ENCODE results near the gene MROH9.

MROH9 gene

GRCh38 chr1:170967042-170967910 is 31.9 kb downstream of the MROH9 start:
- peak in 2 of 6 experiments; percentile 1 to 40 for DNase-seq

GRCh38 chr1:170970256-170970655 is 34.9 kb downstream of the MROH9 start:
- no peak for DNase-seq

- no peak for DNase-seq
Observed at GRCh38 chr1:170978371-170978910, 43.1 kb downstream of the MROH9 start.

- no peak for DNase-seq
Observed at GRCh38 chr1:170985406-170985805, 50.1 kb downstream of the MROH9 start.

GRCh38 chr1:170986901-170987300 is 51.6 kb downstream of the MROH9 start:
- DNase-seq, result no peak

GRCh38 chr1:170987424-170987823 is 52.1 kb downstream of the MROH9 start:
- DNase-seq, result no peak

GRCh38 chr1:170993151-170993550 is 57.8 kb downstream of the MROH9 start:
- no peak for DNase-seq

GRCh38 chr1:170993717-170994116 is 58.4 kb downstream of the MROH9 start:
- DNase-seq, result no peak

- DNase-seq, result no peak
Observed at GRCh38 chr1:171014880-171015279, 79.5 kb downstream of the MROH9 start.

- no peak for DNase-seq
Observed at GRCh38 chr1:171017426-171017825, 82.1 kb downstream of the MROH9 start.

- no peak for DNase-seq
Observed at GRCh38 chr1:171019971-171020370, 84.6 kb downstream of the MROH9 start.

GRCh38 chr1:171032822-171033702 is 97.7 kb downstream of the MROH9 start:
- no peak for DNase-seq

- no peak for DNase-seq
Observed at GRCh38 chr1:171037626-171038025, 102.3 kb downstream of the MROH9 start.

GRCh38 chr1:171038284-171038683 is 103.0 kb downstream of the MROH9 start:
- no peak for DNase-seq

GRCh38 chr1:171048014-171048413 is 112.7 kb downstream of the MROH9 start:
- DNase-seq, result no peak

GRCh38 chr1:171052977-171053376 is 117.6 kb downstream of the MROH9 start:
- DNase-seq, result no peak

GRCh38 chr1:171055966-171056643 is 120.8 kb downstream of the MROH9 start:
- no peak for DNase-seq

GRCh38 chr1:171061425-171062143 is 126.2 kb downstream of the MROH9 start:
- DNase-seq, result no peak

- DNase-seq, result no peak
Observed at GRCh38 chr1:171062902-171063301, 127.6 kb downstream of the MROH9 start.

GRCh38 chr1:171075041-171075440 is 139.7 kb downstream of the MROH9 start:
- DNase-seq, result no peak

- no peak for DNase-seq
Observed at GRCh38 chr1:171081314-171081753, 146.0 kb downstream of the MROH9 start.

- DNase-seq, result no peak
Observed at GRCh38 chr1:171081763-171082201, 146.4 kb downstream of the MROH9 start.

All from stimulated activated naive CD4-positive, alpha-beta T cell (primary cell).